ENCODE measurements around the gene PIM2. TPM values are rescaled to one million over a fixed set of nuclear protein-coding genes. Genes with fewer than 3 reads are reported as not detected.

Gene PIM2
- polyA plus RNA-seq, 2 of the 4 experiments (the other 2 are of a cell fraction) = 8.2 to 8.8 TPM

GRCh38 chrX:48904180-48904579 lies 14.6 kb downstream of the PIM2 start:
- WGBS (ENCODE audit: missing lambda C conversion rate) = 89% methylated on average over 8 of the region's 8 CpGs
- no peaks in the 10 kb centered on the region for H3K9me3 ChIP-seq
- TF ChIP-seq MYC (IDR thresholded peaks at IDR 0.05; ENCODE audit: borderline replicate concordance, low read length) (no peak), FOSB (CRISPR knock-in tag; IDR thresholded peaks at IDR 0.05) (no peak), RFX5 (IDR thresholded peaks at IDR 0.05) (no peak), HOXB5 (CRISPR knock-in tag; IDR thresholded peaks at IDR 0.05) (no peak), HMGXB4 (CRISPR knock-in tag; IDR thresholded peaks at IDR 0.05; ENCODE audit: borderline replicate concordance) (no peak), HOXB13 (CRISPR knock-in tag; IDR thresholded peaks at IDR 0.05; ENCODE audit: low read depth) (no peak), PBX3 (IDR thresholded peaks at IDR 0.05) (no peak), RNF2 (IDR thresholded peaks at IDR 0.05; ENCODE audit: borderline replicate concordance, low read depth) (no peak)
- no peak overlapping the region for H3K27ac ChIP-seq
- DNase-seq (ENCODE audit: low read depth in 1 of 2, low spot score in 1 of 2) (no peak), FAIRE-seq (no peak), ATAC-seq (peak; percentile 5 to 20; a peak in 2 of 6 replicates)
- CTCF ChIA-PET = interaction anchor here (0.6 to 2.0 kb wide), 3 partner anchors 12 to 256 kb away, joined by 3 to 10 read pairs (median 4); no protein-coding TSS in a partner anchor
- H3K4me1 ChIP-seq = peaks cover 5% of the 10 kb centered on the region
- POLR2A ChIA-PET = interaction anchor here (1.6 kb wide), 1 partner anchor 13 kb away, joined by 7 read pairs; no protein-coding TSS in a partner anchor
- H3K4me3 ChIP-seq = no peak overlapping the region
- no peak overlapping the region for H3K4me2 ChIP-seq

- TF ChIP-seq RFX5 (IDR thresholded peaks at IDR 0.05) = no peak
- TF ChIP-seq MAX (IDR thresholded peaks at IDR 0.05) = no peak
- TF ChIP-seq ESRRA (IDR thresholded peaks at IDR 0.05; ENCODE audit: borderline replicate concordance, low read length) = no peak
- TF ChIP-seq SREBF2 (IDR thresholded peaks at IDR 0.05) = no peak
- TF ChIP-seq HOXA7 (CRISPR knock-in tag; IDR thresholded peaks at IDR 0.05) = no peak
- no peak for TF ChIP-seq KDM1A (IDR thresholded peaks at IDR 0.05; ENCODE audit: low read depth)
- TF ChIP-seq KDM5A (IDR thresholded peaks at IDR 0.05) = no peak
- TF ChIP-seq MAFK (IDR thresholded peaks at IDR 0.05; ENCODE audit: partially characterized antibody) = no peak
- no peak for TF ChIP-seq PBX3 (IDR thresholded peaks at IDR 0.05)
- no peak for TF ChIP-seq HDAC2 (IDR thresholded peaks at IDR 0.05)
- no peak for TF ChIP-seq POLR2A (IDR thresholded peaks at IDR 0.05; ENCODE audit: low read length)
- no peak for TF ChIP-seq CHD2 (IDR thresholded peaks at IDR 0.05; ENCODE audit: low read length, partially characterized antibody)
- TF ChIP-seq TFCP2L1 (CRISPR knock-in tag; IDR thresholded peaks at IDR 0.05) = no peak
- no peak for TF ChIP-seq RAD21 (conservative IDR thresholded peaks at IDR 0.05 in 1 of 2, IDR thresholded peaks at IDR 0.05 in 1 of 2)
- TF ChIP-seq ATOH8 (CRISPR knock-in tag; IDR thresholded peaks at IDR 0.05; ENCODE audit: low read depth) = no peak
- TF ChIP-seq ZC3H11A (IDR thresholded peaks at IDR 0.05) = no peak
- no peak for TF ChIP-seq REST (IDR thresholded peaks at IDR 0.05)
- TF ChIP-seq NR3C1 (IDR thresholded peaks at IDR 0.05) = no peak
- no peak overlapping the region for H3K27ac ChIP-seq
- ChIA-PET POLR2A (interaction anchor here (1.6 to 1.7 kb wide), 2 partner anchors 8 to 12 kb away, joined by 5 to 7 read pairs; partner anchors contain the start of gene SLC35A2), CTCF (interaction anchor here (1.2 to 2.0 kb wide), 3 partner anchors 8 to 255 kb away, joined by 3 to 10 read pairs (median 4); partner anchors contain the start of gene SLC35A2)
- no peak for DNase-seq (ENCODE audit: low read depth in 1 of 2, low spot score in 1 of 2)
- no peak overlapping the region for H3K4me3 ChIP-seq
- no peaks in the 10 kb centered on the region for H3K9me3 ChIP-seq
- no peak for ATAC-seq
- peak; percentile 18 for FAIRE-seq
- no peak overlapping the region for H3K4me2 ChIP-seq
- WGBS (ENCODE audit: missing lambda C conversion rate) = 91% methylated on average over 6 of the region's 6 CpGs
- peaks cover 11% of the 10 kb centered on the region for H3K4me1 ChIP-seq
These were observed 15.5 kb downstream of the PIM2 start for GRCh38 chrX:48903290-48903689.

Measured in A549 (cell line).